Adrenal gland (tissue), 5 donors: ENCODE results near the gene RND3.

ENCODE experiments used
- CTCF ChIP-seq, 6 experiments: fragments of 450-650 bp in 4 of 6; fragments of 200-600 bp in 2 of 6; sonication (generic) in 1 of 6; IDR thresholded peaks; 1 replicate in 5 of 6; 2 replicates in 1 of 6; pipeline versions ENCODE4 v1.5.1 to v1.8.0; 2016 to 2021; ENCODE audit warnings: antibody characterized with exemption in 6 of 6, mild to moderate bottlenecking in 2 of 6, moderate library complexity in 1 of 6
- POLR2A ChIP-seq, 2 donors: fragments of 450-650 bp; IDR thresholded peaks; one replicate each; pipeline ENCODE4 v1.6.1; 2017; ENCODE audit warnings: antibody characterized with exemption in 2 of 2, mild to moderate bottlenecking in 2 of 2, moderate library complexity in 1 of 2
- donor health status: DM: no; HTN: no; CAD: no.

GRCh38 chr2:150495993-150496627, 8.6 kb upstream of the RND3 start:
- TF ChIP-seq CTCF (IDR thresholded peaks at IDR 0.05) = no peak
- TF ChIP-seq POLR2A (IDR thresholded peaks at IDR 0.05) = no peak
